GM12892 (cell line): ENCODE data around the gene TRIM4.

Experiments
- POLR2AphosphoS5 ChIP-seq: IDR thresholded peaks from 2 replicates; pipeline ENCODE4 v1.6.1; 2011; ENCODE audit warnings: low read depth, low read length, control low read depth
- TAF1 ChIP-seq: IDR thresholded peaks from 2 replicates; pipeline ENCODE4 v1.6.1; 2011; ENCODE audit warnings: low read depth, mild to moderate bottlenecking, control low read depth, low read length, borderline replicate concordance

DNA sequence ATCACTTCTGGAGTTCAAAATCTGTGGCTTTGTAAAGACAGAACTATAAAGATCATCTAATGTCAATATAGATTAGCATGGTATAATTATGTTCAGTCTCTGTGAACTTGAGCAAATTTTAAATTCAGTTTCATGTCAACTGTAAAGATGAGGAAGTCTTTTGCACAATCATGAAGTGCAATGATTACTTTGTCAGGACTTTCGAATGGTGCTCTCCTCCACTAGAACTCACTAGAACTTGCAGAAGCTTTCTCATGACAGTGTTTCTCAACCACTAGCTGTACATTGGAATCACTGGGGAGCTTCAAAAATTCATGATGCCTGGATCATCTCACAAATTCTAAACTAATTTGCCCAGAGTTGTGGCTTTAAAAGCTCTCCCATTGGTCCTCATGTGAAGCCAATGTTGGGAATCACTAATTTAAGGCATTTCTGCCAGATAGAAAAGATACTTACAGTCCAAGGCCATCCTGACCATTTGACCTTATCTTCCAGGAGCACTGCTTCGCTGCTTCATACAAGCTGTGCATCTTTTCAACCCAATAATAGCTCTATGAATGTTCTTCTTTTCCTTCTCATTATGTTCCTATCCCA, 55.4 kb downstream of the TRIM4 start:
- TF ChIP-seq POLR2AphosphoS5 (no peak), TAF1 (no peak)
